Endothelial cell of umbilical vein (primary cell): ENCODE data around the gene PDCD11. TPM values are rescaled to one million over a fixed set of nuclear protein-coding genes. Genes with fewer than 3 reads are reported as not detected.

Experiments used
- BruUV-seq: library from RNA; stranded (reverse); fragments of 400-500 nt; replicated peaks from 2 replicates; lab custom pipeline; 2021; lab: Mats Ljungman, UMichigan
- CTCF ChIA-PET: fragments of 300-600, 350-600 bp; sonication (Branson Sonifier 250); formaldehyde crosslinking; loops from one replicate; lab custom pipeline; 2021; ENCODE audit warnings: antibody characterized with exemption, inconsistent platforms; lab: Charles Lee
- POLR2A ChIA-PET: fragments of 300-600, 350-600 bp; sonication (Branson Sonifier 250); formaldehyde crosslinking; loops from one replicate; lab custom pipeline; 2021; ENCODE audit warnings: antibody characterized with exemption, inconsistent platforms; lab: Charles Lee
- DNase-seq: peaks from one replicate; pipeline ENCODE4 v3.0.0-alpha.2; 2011; ENCODE audit warnings: low read depth, low spot score
- FAIRE-seq: peaks from 2 replicates; lab custom pipeline; 2011; peaks lifted over from hg19 to GRCh38; lab: Jason Lieb, UNC
- H2AFZ ChIP-seq: 2 replicates; pipeline ENCODE4 v1.6.0; 2012; ENCODE audit warnings: low read depth, low read length, control low read depth, inconsistent platforms
- H3K27ac ChIP-seq: 2 replicates; pipeline ENCODE4 v1.5.1; 2011; ENCODE audit warnings: low read depth, mild to moderate bottlenecking, control low read depth, low read length, moderate library complexity; ENCODE audit not compliant: insufficient read depth
- H3K27me3 ChIP-seq, 2 experiments: 2 replicates each; pipeline versions ENCODE4 v1.6.0 to v1.6.1; 2011; ENCODE audit warnings: low read length in 2 of 2, mixed read lengths in 1 of 2; ENCODE audit not compliant: control insufficient read depth in 2 of 2, insufficient read depth in 2 of 2
- H3K36me3 ChIP-seq, 2 experiments: 2 replicates in 1 of 2; 3 replicates in 1 of 2; pipeline ENCODE4 v1.5.1; 2011; ENCODE audit warnings: low read length in 2 of 2, mild to moderate bottlenecking in 1 of 2, moderate library complexity in 1 of 2; ENCODE audit not compliant: control insufficient read depth in 2 of 2, insufficient read depth in 2 of 2; ENCODE audit errors: extremely low read depth in 1 of 2
- H3K4me1 ChIP-seq: 3 replicates; pipeline ENCODE4 v1.5.1; 2011; ENCODE audit warnings: mild to moderate bottlenecking, low read length; ENCODE audit not compliant: control insufficient read depth, insufficient read depth; ENCODE audit errors: extremely low read depth
- H3K4me2 ChIP-seq: 2 replicates; pipeline ENCODE4 v1.6.1; 2011; ENCODE audit warnings: low read length, control low read depth, mixed read lengths; ENCODE audit not compliant: insufficient read depth
- H3K4me3 ChIP-seq, 3 experiments: fragments of 200-600 bp in 1 of 3; sonication (generic), shearing (Covaris generic) in 1 of 3; replicated peaks in 1 of 3; 2 replicates each; pipeline ENCODE4 v1.5.1; 2011 to 2016; ENCODE audit warnings: control low read depth in 3 of 3, low read length in 3 of 3, mild to moderate bottlenecking in 2 of 3, inconsistent platforms in 1 of 3, low read depth in 1 of 3, moderate library complexity in 1 of 3; ENCODE audit not compliant: insufficient read depth in 1 of 3
- H3K79me2 ChIP-seq: 2 replicates; pipeline ENCODE4 v1.6.0; 2012; ENCODE audit warnings: low read length, inconsistent platforms; ENCODE audit not compliant: control insufficient read depth, insufficient read depth
- H3K9ac ChIP-seq: replicated peaks from 2 replicates; pipeline ENCODE3; 2011; ENCODE audit warnings: low read length, control low read depth; ENCODE audit not compliant: insufficient read depth; ENCODE audit errors: extremely low read depth
- H3K9me1 ChIP-seq: replicated peaks from 3 replicates; pipeline ENCODE4 v1.6.0; 2011; ENCODE audit warnings: mild to moderate bottlenecking, low read length; ENCODE audit not compliant: control insufficient read depth, insufficient read depth; ENCODE audit errors: extremely low read depth
- H3K9me3 ChIP-seq: replicated peaks from 2 replicates; pipeline ENCODE4 v1.5.1; 2012; ENCODE audit warnings: low read length, inconsistent platforms; ENCODE audit not compliant: control insufficient read depth, insufficient read depth
- H4K20me1 ChIP-seq: replicated peaks from 2 replicates; pipeline ENCODE3; 2011; ENCODE audit warnings: mild to moderate bottlenecking, low read length; ENCODE audit not compliant: control insufficient read depth, insufficient read depth; ENCODE audit errors: extremely low read depth
- CTCF ChIP-seq, 2 donors: IDR thresholded peaks; 1 replicate in 1 of 2; 2 replicates in 1 of 2; pipeline ENCODE4 v1.5.1; 2011; ENCODE audit warnings: low read length in 2 of 2, mild to moderate bottlenecking in 2 of 2, moderate library complexity in 2 of 2, control low read depth in 1 of 2, inconsistent platforms in 1 of 2, low read depth in 1 of 2; ENCODE audit not compliant: insufficient read depth in 1 of 2; ENCODE audit errors: extremely low read depth in 1 of 2
- EZH2 ChIP-seq: IDR thresholded peaks from 2 replicates; pipeline ENCODE4 v1.6.1; 2012; ENCODE audit warnings: borderline replicate concordance, low read depth, mild to moderate bottlenecking, moderate library complexity, low read length, inconsistent platforms; ENCODE audit not compliant: severe bottlenecking
- FOS ChIP-seq: IDR thresholded peaks from 2 replicates; pipeline ENCODE4 v1.6.1; 2011; ENCODE audit warnings: mild to moderate bottlenecking, low read length, moderate library complexity, borderline replicate concordance; ENCODE audit not compliant: insufficient read depth
- GATA2 ChIP-seq: IDR thresholded peaks from 2 replicates; pipeline ENCODE4 v1.7.0; 2011; ENCODE audit warnings: low read depth, mild to moderate bottlenecking, moderate library complexity, mixed read lengths, low read length; ENCODE audit not compliant: insufficient read length, insufficient read depth
- JUN ChIP-seq: IDR thresholded peaks from 2 replicates; pipeline ENCODE4 v1.6.1; 2011; ENCODE audit warnings: borderline replicate concordance, low read depth; ENCODE audit not compliant: insufficient read length, insufficient read depth
- MAX ChIP-seq: IDR thresholded peaks from 2 replicates; pipeline ENCODE4 v1.6.1; 2011; ENCODE audit not compliant: insufficient read depth, insufficient read length
- MYC ChIP-seq: IDR thresholded peaks from one replicate; pipeline ENCODE4 v1.6.1; 2011; ENCODE audit warnings: mild to moderate bottlenecking, low read depth, low read length
- POLR2A ChIP-seq: IDR thresholded peaks from 2 replicates; pipeline ENCODE4 v1.6.1; 2012; ENCODE audit warnings: low read depth, mild to moderate bottlenecking, control low read depth, low read length
- POLR2AphosphoS5 ChIP-seq: IDR thresholded peaks from 2 replicates; pipeline ENCODE4 v1.6.1; 2012; ENCODE audit warnings: low read depth, mild to moderate bottlenecking, control low read depth, low read length, moderate library complexity; ENCODE audit not compliant: insufficient read depth
- dilution Hi-C: fragments of 300-500 bp; cut with MboI; formaldehyde crosslinking; loops from one replicate; pipeline ENCODE4 v1.15.0; 2019; ENCODE audit warnings: low sequenced_read_pairs; ENCODE audit not compliant: extremely low pct_ligation_motif_present
- intact Hi-C: fragments of 100-400 bp; cut with micrococcal nuclease; formaldehyde crosslinking; loops from one replicate; pipeline ENCODE4 v1.10.0; 2022
- polyA plus RNA-seq, 4 experiments: library from polyadenylated mRNA; depleted of rRNA in 3 of 4; stranded (reverse) in 3 of 4; unstranded in 1 of 4; fragments of >200 nt; gene quantifications; 2 replicates each; pipeline versions ENCODE4 v1.2.1 to v1.2.3, GENCODE V29; 2011 to 2012; ENCODE audit warnings: missing spikeins in 1 of 4
- total RNA-seq: library from RNA; stranded (reverse); gene quantifications from 2 replicates; pipeline ENCODE4 v1.2.3, GENCODE V29; 2021

The PDCD11 gene
- total and polyA plus RNA-seq, 2 donors (not counting 3 experiments of a cell fraction or from before 2014, with no cell fraction given) = 12.6 to 52.7 TPM

- H3K4me3 ChIP-seq = no peak within 1 kb of the TSS
- no TSS peak for BruUV-seq
- no peak within 1 kb of the TSS for H3K9ac ChIP-seq
- DNase-seq (no peak), FAIRE-seq (no peak)
- no peaks in the 10 kb centered on the region for H4K20me1 ChIP-seq
- dilution Hi-C loops = no loop called here
- no peaks in the 10 kb centered on the region for H3K9me3 ChIP-seq
- no peaks in the 10 kb centered on the region for H3K27me3 ChIP-seq
- H3K4me2 ChIP-seq = no peak within 1 kb of the TSS
- intact Hi-C loops = no loop called here
- H2AFZ ChIP-seq = no peak within 1 kb of the TSS
- no peaks in the 10 kb centered on the region for H3K79me2 ChIP-seq
- ChIA-PET CTCF (no interaction called here), POLR2A (no interaction called here)
- no peaks in the 10 kb centered on the region for H3K4me1 ChIP-seq
- H3K27ac ChIP-seq = no peak within 1 kb of the TSS
- TF ChIP-seq MYC (no peak), GATA2 (no peak), MAX (no peak), JUN (no peak), POLR2AphosphoS5 (no peak), EZH2 (no peak), FOS (no peak), POLR2A (no peak), CTCF (IDR thresholded peaks at IDR 0.05; ENCODE audit: extremely low read depth in 1 of 2, insufficient read depth in 1 of 2, low read depth in 1 of 2, low read length in 2 of 2) (no peak)
- H3K36me3 ChIP-seq = no peaks in the 10 kb centered on the region
- H3K9me1 ChIP-seq = no peaks in the 10 kb centered on the region
Measured at GRCh38 chr10:103458720-103459119, 62.3 kb downstream of the PDCD11 start, which contains the start of gene CALHM1. Gene CALHM1, minus strand, starts transcription at chr10:103458900. Its CDS starts 149 bp downstream, at chr10:103458751.
